Middle frontal gyrus (tissue), 1 donor: ENCODE data around the gene DENND2A.
"Not testable (repeated sequence)": the region's sequence is repeated elsewhere in the genome, so short reads cannot be mapped to it uniquely, and the experiment has no call there.

Experiments used
- DNase-seq: peaks from one replicate; pipeline ENCODE4 v3.0.0-alpha.2; 2015; ENCODE audit warnings: low spot score; ENCODE audit errors: extremely low spot score

Gene DENND2A, protein sequence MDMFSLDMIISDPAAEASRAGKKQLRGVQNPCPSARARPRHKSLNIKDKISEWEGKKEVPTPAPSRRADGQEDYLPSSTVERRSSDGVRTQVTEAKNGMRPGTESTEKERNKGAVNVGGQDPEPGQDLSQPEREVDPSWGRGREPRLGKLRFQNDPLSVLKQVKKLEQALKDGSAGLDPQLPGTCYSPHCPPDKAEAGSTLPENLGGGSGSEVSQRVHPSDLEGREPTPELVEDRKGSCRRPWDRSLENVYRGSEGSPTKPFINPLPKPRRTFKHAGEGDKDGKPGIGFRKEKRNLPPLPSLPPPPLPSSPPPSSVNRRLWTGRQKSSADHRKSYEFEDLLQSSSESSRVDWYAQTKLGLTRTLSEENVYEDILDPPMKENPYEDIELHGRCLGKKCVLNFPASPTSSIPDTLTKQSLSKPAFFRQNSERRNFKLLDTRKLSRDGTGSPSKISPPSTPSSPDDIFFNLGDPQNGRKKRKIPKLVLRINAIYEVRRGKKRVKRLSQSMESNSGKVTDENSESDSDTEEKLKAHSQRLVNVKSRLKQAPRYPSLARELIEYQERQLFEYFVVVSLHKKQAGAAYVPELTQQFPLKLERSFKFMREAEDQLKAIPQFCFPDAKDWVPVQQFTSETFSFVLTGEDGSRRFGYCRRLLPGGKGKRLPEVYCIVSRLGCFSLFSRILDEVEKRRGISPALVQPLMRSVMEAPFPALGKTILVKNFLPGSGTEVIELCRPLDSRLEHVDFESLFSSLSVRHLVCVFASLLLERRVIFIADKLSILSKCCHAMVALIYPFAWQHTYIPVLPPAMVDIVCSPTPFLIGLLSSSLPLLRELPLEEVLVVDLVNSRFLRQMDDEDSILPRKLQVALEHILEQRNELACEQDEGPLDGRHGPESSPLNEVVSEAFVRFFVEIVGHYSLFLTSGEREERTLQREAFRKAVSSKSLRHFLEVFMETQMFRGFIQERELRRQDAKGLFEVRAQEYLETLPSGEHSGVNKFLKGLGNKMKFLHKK

DNA sequence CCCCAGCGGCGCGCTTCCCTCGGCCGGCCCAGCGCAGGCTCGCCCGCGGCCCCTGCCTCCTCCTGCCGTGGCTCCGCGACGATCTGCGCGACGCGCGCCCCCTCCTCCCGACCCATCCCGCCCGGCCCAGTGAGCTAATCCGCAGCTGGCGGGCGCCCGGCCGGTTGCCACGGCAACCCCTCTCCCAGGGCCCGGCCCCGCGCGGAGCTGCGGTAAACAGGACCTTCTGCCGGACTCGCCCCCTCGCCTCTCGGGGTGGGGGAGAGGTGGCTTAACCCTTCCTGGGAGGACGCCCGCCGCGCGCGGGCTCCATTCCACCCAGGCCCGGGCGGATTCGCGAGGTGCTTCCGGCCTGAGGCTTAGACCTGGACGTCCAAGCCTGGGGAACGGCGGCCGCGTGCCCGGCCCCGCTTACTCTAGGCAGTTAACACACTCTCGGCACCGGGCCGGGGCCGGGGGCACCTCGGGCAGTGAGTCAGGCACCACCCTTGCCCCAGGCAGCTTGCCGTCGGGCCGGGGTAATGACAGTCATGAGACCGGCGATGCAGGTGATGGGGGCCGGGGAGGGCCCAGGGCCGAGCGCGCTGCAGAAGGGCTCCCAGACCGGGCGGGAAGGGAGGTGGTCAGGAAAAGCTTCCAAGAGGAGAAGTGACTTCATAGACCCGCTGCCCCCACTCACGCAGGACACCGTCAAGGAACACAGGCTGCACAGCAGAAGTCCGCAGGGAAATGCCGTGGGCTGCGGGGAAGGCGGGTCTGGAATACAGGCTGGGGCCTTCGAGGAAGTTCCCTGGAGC is at the start of gene DENND2A:
DENND2A (minus strand) TSS at position 87 of the 797 bp plus-strand sequence. CDS start 38,416 bp downstream, outside the sequence.
- peak; percentile 31 for DNase-seq

DNA sequence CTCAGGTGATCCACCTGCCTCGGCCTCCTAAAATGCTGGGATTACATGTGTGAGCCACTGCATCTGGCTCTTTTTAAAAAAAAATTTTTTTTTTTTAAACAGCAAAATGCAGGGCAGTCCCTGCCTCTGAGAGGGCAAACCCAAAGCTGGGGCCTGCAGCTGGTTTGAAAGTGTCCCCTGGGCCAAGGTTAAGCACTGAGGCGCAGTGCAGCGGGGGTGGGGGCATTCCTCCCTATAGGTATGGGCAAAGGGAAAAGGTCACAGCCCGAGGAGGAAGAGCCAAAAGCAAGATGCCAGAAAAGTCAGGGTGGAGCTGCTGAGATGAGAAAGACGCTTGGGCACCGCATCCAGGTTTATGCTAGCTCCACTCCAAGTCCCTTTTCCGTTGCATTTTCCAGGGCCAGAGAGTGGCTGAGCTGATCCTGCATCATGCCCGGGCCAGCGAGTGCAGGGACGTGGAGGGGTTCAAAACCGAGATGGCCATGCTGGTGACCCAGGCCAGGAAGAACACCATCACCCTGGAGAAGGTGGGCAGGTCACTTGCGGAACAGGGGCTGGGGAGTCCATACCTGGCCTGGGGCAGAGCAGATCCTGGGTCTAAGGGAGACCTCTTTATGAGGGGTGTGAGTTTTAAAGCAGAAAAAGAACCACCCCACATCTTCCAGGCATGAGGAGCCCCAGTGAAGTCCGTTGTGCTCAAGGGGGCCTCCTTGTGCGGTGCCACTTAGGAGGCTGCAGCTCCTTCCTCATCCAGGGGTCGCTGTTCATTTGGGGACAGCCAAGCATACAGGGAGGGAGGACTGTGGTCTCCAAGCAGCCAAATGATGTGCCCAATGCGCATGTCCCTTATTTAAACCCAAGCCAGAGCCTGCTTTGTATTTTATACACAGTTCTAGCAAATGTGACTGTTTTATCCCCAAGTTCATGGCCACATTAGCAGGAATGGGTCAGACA is 48.9 kb upstream of the DENND2A start:
- no peak for DNase-seq

DNA sequence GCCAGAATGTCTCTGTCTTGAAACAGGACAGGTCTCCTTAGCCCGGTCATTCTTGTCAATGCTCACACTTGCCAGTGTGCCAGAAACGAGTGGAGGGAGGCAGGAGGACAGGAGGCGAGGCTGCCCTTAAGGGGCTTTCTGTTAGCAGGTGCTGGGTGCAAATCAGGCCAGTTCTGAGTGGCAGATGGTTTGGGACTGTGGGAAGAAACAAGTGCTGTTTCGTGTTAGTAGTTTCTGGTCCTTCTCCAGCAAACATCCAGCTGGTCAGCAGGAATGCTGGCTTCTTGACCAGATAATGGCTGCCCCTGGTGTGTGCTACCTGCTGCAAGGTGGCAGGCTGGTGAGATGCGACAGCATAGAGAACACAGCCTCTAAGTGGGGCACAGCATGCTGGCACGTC is 47.7 kb upstream of the DENND2A start:
- no peak for DNase-seq

DNA sequence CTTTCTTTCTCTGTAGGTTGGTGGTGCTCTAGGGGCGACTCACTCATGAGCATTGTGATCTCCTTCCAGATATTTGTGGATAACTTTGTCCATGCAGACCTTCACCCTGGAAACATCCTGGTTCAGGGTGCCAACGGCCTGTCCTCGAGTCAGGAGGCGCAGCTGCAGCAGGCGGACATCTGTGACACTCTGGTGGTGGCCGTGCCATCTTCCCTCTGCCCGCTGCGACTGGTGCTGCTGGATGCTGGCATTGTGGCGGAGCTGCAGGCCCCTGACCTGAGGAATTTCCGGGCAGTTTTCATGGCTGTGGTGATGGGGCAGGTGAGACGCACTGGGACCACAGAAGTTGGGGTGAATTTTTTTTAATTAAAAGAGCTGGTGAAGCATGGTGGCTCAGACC is 46.3 kb upstream of the DENND2A start:
- DNase-seq: no peak

DNA sequence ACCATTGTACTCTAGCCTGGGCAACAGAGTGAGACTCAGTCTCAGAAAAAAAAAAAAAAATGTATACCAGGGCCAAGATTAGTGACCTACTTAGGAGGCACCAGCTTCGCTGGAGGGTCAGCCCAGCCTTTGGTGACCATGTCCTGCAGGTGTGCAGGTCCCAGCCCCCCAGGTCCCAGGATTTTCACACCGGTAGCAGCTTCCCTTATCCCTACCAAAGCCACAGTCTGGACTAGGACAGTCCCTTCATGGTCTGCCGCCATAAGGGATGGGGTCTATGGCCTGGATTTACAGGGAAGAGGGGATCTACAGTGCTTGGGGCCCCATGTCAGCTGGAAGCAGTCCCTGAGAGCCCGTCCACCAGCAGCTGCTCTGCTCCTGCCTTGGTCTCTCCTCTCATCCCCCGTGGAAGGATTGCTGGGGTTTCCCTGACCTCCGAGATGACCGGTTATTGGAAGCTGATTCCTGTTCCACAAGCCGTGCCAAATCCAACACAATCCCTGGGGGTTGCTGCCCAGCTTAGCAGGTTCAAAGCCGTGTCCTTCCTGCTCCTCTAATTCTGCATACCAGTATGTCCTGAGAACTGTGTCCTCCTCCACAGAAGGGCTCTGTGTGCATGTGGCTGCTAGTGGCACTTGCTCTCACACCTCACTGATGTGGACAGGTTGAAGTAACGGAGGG is 44.9 kb upstream of the DENND2A start:
- no peak for DNase-seq

DNA sequence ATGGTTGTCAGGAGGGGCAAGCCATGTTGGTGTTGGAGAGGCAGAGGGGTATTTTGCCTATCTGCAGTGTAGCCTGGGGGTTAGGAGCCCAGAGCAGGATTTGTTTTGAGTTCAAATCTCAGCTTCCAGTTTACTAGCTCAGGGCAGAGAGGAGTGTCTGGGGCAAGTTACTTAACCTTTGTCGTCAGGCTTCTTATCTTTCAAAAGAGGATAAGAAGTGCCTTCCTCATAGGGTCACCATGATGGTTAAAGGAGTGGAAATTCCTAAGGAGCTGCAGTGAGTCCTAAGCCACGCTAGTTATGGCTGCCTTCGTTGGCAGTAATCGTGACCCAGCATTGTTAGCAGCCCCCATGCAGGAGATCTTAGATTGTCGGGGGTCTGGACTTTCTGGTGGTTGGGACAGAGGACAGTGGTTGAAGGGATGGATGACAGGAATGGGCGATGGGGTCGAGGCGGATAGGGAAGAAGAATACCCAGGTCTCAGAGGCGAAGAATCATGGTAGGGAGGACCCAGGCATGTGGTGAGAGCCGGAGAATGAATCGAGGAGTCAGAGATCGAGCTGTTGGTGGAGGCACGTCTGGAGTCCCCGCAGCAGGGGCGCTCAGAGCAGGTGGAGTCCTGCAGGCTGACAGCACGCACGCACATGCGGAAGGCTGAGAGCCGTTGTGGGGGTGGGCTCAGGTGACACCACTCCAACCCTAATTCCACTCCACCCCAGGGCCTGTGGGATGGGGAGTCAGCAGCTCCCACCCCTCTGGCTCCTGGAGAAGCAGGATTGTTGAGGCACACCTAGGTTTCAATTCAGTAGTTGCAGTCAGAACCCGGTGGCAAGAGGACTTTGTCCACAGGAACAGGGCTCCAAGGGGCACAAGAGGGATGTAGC is 43.7 kb upstream of the DENND2A start:
- no peak for DNase-seq

DNA sequence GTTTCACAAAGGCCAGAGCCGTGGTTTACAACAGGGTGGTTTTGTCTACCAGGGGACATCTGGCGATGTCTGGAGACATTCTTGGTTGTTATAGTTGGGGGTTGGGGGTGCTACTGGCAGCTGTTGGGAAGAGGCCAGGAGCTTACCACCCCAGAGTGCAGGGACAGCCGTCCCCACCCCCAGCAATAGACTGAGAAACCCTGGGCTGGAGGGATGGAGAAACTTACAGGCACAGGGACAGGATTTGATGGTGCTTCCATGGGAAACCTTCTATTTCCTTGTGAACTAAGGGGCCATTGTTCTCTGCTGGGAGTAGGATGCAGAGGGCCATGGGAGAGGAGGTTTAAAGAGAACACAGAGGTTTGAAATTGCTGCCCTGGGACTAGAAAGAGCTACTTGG is 43.0 kb upstream of the DENND2A start:
- DNase-seq: no peak

DNA sequence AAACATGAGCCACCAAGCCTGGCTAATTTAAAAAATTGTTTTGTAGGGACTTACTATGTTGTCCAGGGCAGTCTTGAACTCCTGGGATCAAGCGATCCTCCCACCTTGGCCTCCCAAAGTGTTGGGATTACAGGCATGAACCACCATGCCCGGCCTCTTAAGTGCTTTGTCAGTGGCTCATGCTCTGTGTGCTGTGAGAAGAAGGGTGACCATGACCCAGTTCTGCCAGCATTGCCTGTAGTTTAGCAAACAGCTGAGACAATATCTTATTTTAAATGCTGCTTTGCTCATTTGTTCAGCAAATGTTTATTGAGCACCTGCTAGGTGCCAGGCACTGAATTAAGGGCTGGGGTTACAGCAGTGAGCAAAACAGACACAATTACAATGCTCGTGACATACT is 41.2 kb upstream of the DENND2A start:
- DNase-seq: no peak

DNA sequence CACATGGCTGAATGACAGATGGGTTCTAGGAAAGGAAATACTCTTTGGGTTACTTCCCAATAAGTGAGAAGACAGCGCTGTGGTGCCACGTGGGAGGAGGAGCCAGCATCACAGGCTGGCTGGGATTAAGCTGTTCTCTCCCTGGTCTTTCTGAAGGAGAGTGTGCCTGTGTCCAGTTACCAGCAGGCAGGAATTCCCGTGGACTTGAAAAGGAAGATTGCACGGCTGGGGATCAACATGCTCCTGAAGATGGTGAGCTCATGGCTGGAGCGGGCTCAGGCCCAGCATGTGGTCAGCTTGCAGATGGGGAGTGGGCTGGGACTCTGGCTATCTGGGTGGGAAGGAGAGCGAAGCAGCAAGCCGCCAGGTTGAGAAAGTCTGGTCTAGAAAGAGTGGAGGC is 40.3 kb upstream of the DENND2A start:
- DNase-seq: no peak

DNA sequence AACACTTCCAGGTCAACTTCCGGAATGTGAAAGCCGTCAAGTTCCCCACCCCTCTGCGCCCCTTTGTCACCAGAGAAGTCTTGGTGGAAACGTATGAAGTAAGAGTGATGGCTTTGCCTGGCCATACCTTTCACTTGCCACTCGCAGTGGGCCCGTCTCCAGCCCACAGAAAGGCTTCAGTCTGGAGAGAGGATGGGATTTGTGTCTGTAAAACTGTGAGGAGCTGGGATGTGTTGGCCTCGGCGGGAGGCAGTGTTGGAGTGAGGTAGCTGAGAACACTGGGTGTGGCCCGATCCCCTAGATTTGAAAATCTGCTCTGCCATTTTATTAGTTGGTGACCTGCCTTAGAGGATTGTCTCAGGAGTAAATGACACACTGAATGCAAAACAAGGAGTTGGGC is 38.6 kb upstream of the DENND2A start:
- no peak for DNase-seq

DNA sequence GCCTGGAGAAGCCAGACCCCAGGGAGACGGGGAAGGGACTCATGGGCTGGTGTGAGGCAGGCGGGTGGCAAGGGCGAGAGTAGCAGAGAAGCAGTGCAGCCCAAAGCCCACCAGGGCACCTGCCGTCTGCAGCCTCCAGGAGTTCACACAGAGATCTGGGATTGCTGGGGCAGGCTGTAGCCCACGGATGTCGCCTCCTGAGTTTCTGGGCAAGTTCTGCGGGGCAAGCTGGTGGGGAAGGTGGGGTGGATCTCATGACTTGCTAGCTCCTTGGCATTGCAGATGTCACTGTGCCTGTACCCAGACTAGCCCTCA is 38.2 kb upstream of the DENND2A start:
- no peak for DNase-seq

DNA sequence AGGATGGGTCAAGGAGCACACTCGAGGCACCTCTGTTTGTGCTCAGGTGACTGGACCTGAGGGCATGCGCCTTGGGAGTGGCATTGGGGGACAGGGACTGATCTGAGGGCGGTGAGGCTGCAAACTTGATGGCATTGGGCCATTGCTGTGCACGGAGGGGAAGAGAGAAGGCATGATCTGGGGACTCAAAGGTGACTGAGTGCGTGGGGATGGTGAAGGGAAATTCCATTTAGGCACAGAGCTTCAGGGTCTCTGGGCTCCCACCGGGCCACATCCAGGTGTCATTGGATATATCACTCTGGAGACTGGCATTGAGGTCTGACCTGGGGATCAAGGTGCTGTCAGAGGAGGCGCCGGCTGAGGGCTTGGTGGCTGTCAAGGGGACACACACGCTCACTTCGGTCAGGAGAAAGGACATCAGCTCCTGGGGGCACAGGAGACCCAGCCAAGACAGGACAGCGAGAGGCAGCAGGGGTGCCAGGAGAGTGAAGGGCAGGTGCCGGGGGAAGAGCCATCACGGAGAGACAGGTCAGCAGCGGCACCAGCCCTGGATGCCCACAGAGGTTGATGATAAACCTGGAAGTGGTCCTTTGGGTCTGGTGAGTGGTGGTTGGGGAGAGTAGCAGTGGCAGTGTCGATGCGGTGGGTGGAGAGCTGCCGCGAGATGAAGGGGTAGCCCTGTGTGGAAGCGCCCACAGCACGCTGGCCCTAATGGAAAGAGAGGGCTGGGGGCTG is 37.6 kb upstream of the DENND2A start:
- DNase-seq: no peak

DNA sequence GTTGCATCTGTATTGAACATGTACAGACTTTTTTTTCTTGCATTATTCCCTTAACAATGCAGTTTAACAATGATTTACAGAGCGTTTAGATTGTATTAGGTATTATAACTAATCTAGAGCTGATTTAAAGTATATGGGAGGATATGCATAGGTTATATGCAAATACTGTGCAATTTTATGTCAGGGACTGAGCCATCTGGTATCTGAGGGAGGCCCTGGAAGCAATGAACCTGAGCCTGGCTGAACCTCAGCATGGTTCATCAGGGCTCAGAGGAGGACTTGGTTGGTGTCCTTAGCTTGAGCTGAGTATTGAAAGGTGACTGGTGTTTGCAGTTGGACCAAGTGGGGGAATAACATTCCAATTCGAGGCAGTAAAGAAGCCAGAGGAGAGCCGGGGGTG is 36.9 kb upstream of the DENND2A start:
- no peak for DNase-seq

DNA sequence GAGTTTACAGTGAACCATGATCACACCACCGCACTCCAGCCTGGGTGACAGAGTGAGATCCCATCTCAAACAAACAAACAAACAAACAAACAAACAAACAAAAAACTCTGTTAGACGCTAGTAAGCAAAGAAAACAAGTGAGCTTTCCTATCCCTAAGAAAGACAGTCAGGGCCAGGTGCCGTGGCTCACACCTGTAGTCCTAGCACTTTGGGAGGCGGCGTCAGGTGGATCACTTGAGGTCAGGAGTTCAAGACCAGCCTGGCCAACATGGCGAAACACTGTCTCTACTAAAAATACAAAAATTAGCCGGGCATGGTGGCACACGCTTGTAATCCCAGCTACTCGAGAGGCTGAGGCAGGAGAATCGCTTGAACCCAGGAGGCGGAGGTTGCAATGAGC is 36.3 kb upstream of the DENND2A start:
- DNase-seq: not testable (repeated sequence)

DNA sequence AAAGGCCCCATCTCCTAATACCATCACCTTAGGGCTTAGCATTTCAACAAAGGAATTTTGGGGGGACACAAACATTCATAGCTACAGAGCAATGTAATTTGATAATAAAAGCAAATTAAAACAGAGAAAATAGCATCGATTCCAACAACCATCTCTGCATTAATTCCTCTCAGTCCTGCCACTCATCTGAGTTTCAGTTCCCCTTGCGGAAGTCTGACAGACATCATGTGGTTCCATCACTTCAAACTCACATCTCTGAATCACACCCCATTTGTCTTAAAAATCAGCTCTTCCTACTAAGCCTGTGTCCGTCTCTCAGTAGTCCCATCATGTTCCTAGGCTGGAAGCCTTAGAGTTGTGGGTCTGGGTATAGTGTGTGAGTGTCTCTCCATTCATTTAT is 35.7 kb upstream of the DENND2A start:
- DNase-seq: no peak

DNA sequence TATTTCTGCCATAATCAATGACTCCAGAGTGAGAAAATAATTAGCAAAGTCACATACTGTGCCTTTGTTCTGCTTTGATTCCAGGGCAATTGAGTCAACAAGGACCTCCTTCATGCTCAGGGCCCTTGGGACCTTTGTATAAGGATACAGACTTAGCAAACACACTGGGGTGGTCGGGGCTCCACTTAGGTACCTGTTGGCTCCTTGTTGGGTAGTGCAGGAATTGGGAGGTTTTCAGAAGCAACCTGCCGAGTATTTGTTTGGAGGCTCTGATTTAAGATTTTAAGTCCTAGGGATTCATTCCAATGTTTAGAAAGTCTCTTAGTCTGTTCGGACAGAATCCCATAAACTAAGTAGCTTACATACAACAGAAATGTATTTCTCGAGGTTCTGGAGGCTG is 35.1 kb upstream of the DENND2A start:
- no peak for DNase-seq

DNA sequence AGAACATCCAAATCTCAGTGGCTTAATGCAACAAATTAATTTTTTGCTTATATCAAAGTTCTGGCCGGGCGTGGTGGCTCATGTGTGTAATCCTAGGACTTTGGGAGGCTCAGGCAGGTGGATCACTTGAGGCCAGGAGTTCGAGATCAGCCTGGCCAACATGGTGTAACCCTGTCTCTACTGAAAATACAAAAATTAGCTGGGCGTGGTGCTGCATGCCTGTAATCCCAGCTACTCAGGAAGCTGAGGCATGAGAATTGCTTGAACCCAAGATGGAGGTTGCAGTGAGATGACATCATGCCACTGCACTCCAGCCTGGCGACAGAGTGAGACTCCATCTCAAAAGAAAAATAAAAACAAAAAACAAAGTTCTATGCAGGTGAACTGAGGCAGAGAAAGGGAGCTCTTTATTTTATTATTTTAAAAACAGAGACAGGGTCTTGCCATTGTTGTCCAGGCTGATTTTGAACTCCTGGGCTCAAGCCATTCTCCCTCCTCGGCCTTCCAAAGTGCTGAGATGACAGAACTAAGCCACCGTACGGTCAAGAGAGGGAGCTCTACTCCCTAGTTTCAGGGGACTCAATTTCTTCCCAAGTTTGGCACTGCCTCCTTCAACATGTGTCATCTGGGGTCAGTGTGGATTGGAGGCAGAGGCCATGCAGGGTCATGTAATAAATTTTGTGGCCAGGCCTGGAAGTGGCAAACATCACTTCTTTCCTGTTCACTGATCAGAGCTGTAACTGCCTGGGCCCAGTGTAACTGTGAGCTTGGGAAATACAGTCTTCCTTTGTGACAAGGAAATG is 34.5 kb upstream of the DENND2A start:
- DNase-seq: no peak
